Putamen (tissue), 1 donor: Measurements from ENCODE around the gene ZNF516.

Experiments
- DNase-seq: peaks from one replicate; pipeline ENCODE4 v3.0.0-alpha.2; 2016; ENCODE audit warnings: low spot score

ZNF516 gene

DNA sequence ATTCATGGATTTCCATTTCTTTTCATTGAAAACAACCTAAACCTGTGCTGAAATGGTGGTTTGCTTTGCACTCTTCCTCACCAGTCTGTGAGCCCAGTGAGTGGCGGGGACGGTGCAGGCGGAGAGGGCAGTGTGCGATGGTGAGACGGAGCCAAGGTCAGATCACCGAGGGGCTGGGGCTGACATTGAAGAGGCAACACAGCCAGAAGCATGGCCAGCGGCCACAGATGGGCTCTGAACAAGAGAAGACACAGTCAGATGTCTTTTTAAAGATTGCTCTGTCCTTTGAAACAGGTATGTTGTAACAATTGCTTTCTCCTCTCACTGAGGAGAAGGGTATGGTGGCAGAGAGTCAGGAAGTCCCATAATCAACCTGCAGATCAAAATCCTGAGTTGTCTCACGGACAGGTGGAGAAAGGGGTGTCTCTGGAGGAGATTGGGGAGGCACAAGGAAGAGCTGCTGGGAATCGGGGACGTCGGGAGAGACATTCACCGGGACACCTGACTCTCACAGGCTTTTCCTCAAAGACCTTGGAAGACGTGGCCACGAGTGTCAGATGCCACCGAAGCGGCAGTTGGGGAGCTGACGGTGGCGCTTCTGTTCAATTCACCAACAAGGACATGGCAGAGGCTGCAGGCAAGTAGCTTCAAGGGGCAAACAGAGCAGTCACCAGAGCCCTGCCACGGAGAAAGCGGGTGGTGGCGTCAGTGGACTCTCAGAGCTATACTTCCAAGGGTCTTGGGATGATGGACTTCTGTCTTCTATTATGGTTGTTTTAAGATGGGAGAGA, 12.1 kb upstream of the ZNF516 start:
- DNase-seq: no peak

DNA sequence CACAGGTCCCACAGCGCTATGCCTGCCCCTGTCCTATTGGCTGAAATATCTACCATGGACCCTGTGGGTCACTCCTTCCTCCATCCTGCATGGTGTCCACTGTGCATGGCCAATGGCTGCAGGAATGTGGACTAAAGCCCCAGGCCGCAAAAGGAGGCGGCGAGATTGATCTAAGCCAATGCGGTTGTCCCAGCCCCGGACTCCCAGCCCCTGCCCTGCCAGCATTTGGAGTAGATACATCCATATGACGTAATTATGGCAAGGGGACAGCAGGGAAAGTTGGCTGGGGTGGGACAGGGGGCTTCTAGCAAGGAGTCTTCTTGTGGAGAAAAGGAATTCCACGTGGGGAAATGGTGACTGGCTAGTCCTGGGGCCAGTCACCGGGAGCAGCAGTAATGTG, 11.4 kb upstream of the ZNF516 start:
- no peak for DNase-seq

DNA sequence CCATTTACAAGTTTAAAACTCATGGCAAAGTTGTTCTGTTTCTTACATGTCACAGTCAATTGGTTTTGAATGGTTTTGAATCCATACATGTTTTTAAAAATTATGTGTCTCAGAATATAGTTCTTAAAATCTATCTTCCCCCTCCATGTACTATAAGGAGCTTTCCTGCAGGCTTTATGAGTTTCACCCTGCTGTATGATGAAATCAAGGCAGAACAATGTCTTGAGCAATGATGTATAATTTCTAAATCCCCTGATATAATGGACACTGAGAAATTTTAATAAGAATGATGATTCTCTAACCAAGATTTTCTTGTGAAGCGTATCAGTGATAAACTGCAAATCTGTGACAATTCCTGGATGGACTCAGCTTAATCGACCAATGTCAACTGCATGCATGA, 10.6 kb upstream of the ZNF516 start:
- no peak for DNase-seq

- no peak for DNase-seq
Measured at GRCh38 chr18:76504749-76505148, 9.7 kb upstream of the ZNF516 start.

- DNase-seq: no peak
Measured at GRCh38 chr18:76503649-76504386, 8.8 kb upstream of the ZNF516 start.

DNA sequence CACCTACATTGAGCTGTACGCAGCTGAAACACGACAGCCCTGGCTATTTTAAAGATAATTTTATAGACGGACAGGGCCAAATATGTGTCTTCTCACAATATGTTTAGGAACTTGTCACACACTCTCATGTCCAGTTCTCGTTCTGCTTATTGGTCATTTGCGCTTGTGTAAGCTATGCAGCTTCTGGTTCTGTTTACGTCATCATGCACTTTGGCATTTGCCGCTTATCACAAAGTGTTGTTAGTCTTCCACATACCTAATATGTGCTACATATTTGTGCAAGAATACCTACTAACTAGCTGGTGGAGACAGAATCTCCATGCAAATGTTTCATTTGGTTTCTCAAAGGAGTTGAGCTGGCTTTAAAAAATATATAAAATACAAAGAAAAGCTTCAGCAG, 7.5 kb upstream of the ZNF516 start:
- DNase-seq: no peak

GRCh38 chr18:76499637-76500340, 4.7 kb upstream of the ZNF516 start:
- no peak for DNase-seq

DNA sequence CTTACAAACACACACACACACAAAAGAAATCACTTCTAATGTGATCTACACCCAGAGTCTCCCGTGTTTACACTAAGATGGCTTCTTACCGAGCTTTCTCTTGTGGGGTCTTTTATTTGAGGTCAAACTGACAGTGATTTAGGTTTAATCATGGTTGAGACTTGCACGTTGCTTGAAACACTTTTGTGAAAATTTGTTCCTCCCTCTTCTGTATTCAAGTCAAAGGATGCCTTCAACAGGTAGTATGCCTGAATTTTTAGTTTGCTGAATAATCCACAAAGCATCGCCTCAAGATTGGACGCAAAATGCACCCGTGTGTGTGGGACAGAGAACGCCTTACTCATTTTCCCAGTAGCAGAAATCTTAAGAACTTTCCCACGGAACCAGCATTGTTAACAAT, 4.0 kb upstream of the ZNF516 start:
- DNase-seq: no peak

GRCh38 chr18:76498064-76498463, 3.0 kb upstream of the ZNF516 start:
- no peak for DNase-seq

DNA sequence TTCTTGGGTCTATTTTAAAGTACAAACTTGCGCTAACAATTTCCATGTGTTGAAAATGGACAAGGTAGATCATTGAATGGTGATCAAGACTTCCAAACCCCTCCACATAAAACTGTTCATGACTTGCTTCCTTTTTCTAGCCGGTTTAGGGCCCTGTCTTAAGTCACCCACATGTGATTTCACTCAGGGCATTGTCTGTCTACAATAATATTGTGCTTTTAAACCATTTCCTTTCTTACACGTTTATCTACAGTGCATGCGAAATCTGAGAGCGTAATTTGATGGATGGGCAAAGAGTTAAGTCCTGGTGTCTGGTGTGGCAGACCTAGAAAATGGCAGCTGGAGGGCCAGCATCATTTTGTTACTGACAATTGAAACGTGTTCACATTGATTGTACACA, 2.0 kb upstream of the ZNF516 start:
- no peak for DNase-seq

- DNase-seq: no peak
Measured at GRCh38 chr18:76496194-76496890, 1.3 kb upstream of the ZNF516 start.

- DNase-seq: no peak
Measured at GRCh38 chr18:76495435-76496193, 572 bp upstream of the ZNF516 start.

- no peak for DNase-seq
Measured at GRCh38 chr18:76494231-76495005, 624 bp downstream of the ZNF516 start.

- DNase-seq: peak; percentile 72
Measured at GRCh38 chr18:76493213-76494161, 1.6 kb downstream of the ZNF516 start.

- DNase-seq: peak; percentile 95
Measured at GRCh38 chr18:76492669-76493212, 2.3 kb downstream of the ZNF516 start.

DNA sequence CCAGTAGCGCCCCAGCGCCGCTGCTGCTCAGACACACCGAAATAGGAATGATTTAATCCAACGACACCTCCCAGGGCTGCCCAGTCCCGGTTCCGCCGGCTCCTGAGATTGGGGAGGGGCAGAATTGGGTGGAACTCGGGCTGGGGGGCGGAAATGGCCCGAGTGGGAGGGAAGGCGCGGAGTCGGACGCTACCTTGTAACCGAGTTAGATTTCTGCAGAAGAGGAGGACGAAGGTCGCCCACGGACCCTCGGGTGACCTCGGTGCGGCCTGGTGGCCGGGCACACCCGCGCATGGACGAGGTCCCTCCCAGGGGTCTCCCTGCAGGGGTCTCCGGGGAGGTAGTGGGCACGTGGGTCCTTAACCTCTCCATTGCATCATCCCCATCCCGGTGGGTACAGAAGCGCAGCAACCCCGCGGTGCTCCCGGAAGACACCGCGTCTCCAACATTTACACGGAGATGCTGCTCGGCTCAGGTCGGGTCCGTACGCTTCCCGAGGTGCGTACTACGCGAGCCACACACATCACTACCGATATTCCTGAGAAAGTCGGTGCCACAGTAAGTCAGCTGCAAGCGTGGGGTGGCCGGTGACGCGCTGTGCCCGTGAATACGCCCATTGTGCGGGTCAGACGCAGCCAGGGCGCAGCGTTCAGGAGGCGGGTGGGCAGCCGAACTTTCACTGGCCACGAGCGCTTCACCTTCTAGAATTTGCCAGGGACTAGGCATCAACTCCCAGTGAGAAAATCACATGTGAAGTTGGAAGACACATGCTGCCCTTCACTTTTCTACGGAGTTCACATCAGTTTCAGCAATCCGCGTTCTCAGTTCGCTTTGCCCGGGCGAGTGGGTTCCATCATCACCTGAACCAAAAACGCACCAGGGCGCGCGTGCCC, 3.0 kb downstream of the ZNF516 start:
- DNase-seq: no peak

GRCh38 chr18:76491473-76491775, 3.6 kb downstream of the ZNF516 start:
- DNase-seq: no peak

GRCh38 chr18:76490670-76491472, 4.2 kb downstream of the ZNF516 start:
- DNase-seq: no peak
